GM23338 (cell line): ENCODE data around the gene ITFG1. TPM values are rescaled to one million over a fixed set of nuclear protein-coding genes. Genes with fewer than 3 reads are reported as not detected.
"Not testable (repeated sequence)": the region's sequence is repeated elsewhere in the genome, so short reads cannot be mapped to it uniquely, and the experiment has no call there.

Experiments
- ATAC-seq: fragments of 200-7000 bp; cut with Tn5 transposase; 3 replicates; pipeline ENCODE4 v1.9.1; 2020
- DNase-seq: peaks from one replicate; pipeline ENCODE4 v3.0.0-alpha.2; 2015; ENCODE audit warnings: low spot score
- H2AFZ ChIP-seq: fragments of 200-600 bp; sonication (generic); 2 replicates; pipeline ENCODE4 v1.8.0; 2016; ENCODE audit warnings: antibody characterized with exemption, mild to moderate bottlenecking, moderate library complexity
- H3F3A ChIP-seq: fragments of 200-600 bp; sonication (generic); replicated peaks from 2 replicates; pipeline ENCODE4 v1.8.0; 2017; ENCODE audit warnings: antibody characterized with exemption, mixed run types, low read depth
- H3K27ac ChIP-seq: fragments of 200-600 bp; sonication (generic); 2 replicates; pipeline ENCODE4 v1.6.1; 2016; ENCODE audit warnings: low read depth
- H3K27me3 ChIP-seq: fragments of 200-600 bp; sonication (generic); 2 replicates; pipeline ENCODE4 v1.8.0; 2016; ENCODE audit warnings: mild to moderate bottlenecking, mixed run types, moderate library complexity; ENCODE audit not compliant: insufficient read depth
- H3K36me3 ChIP-seq: fragments of 200-600 bp; sonication (generic); 2 replicates; pipeline ENCODE4 v1.8.0; 2016; ENCODE audit warnings: mild to moderate bottlenecking; ENCODE audit not compliant: insufficient read depth
- H3K4me1 ChIP-seq: fragments of 200-600 bp; sonication (generic); 2 replicates; pipeline ENCODE4 v1.8.0; 2016; ENCODE audit warnings: mild to moderate bottlenecking, moderate library complexity; ENCODE audit not compliant: insufficient read depth
- H3K4me2 ChIP-seq: fragments of 200-600 bp; sonication (generic); 2 replicates; pipeline ENCODE4 v1.7.1; 2017; ENCODE audit warnings: mixed run types
- H3K4me3 ChIP-seq: fragments of 200-600 bp; sonication (generic); 2 replicates; pipeline ENCODE4 v1.6.1; 2016; ENCODE audit warnings: mixed run types
- H3K79me2 ChIP-seq: fragments of 200-600 bp; sonication (generic); replicated peaks from 2 replicates; pipeline ENCODE4 v1.8.0; 2017; ENCODE audit warnings: mild to moderate bottlenecking; ENCODE audit not compliant: insufficient read depth
- H3K9me2 ChIP-seq: fragments of 200-600 bp; sonication (generic); 2 replicates; pipeline ENCODE4 v1.8.0; 2017; ENCODE audit not compliant: insufficient read depth
- H4K20me1 ChIP-seq: fragments of 200-600 bp; sonication (generic); replicated peaks from 2 replicates; pipeline ENCODE4 v1.8.0; 2017; ENCODE audit warnings: mild to moderate bottlenecking; ENCODE audit not compliant: insufficient read depth
- H3K27ac Mint-ChIP-seq: 2 replicates; pipeline ENCODE4 v1.8.0; 2020; ENCODE audit warnings: inconsistent platforms, mild to moderate bottlenecking, moderate library complexity, mixed read lengths
- H3K27me3 Mint-ChIP-seq: 3 replicates; pipeline ENCODE4 v1.8.0; 2022; ENCODE audit warnings: low read depth, mild to moderate bottlenecking, moderate library complexity, mixed read lengths, inconsistent platforms; ENCODE audit not compliant: insufficient read depth, poor library complexity
- H3K36me3 Mint-ChIP-seq: 3 replicates; pipeline ENCODE4 v1.8.0; 2021; ENCODE audit warnings: low read depth, mild to moderate bottlenecking, inconsistent platforms, moderate library complexity, mixed read lengths
- H3K4me1 Mint-ChIP-seq: 3 replicates; pipeline ENCODE4 v1.8.0; 2020; ENCODE audit warnings: mild to moderate bottlenecking, inconsistent platforms, mixed read lengths
- H3K4me3 Mint-ChIP-seq: 3 replicates; pipeline ENCODE4 v1.8.0; 2021; ENCODE audit warnings: moderate library complexity, mild to moderate bottlenecking, inconsistent platforms, mixed read lengths
- H3K9me3 Mint-ChIP-seq: 3 replicates; pipeline ENCODE4 v1.8.0; 2020; ENCODE audit warnings: moderate library complexity, mild to moderate bottlenecking, inconsistent platforms, mixed read lengths
- CTCF ChIP-seq, 2 experiments: fragments of 200-600 bp in 1 of 2; sonication (generic) in 1 of 2; conservative IDR thresholded peaks; 2 replicates each; pipeline versions ENCODE4 v1.5.1 to v1.6.1; 2016 to 2017; ENCODE audit warnings: antibody characterized with exemption in 2 of 2, low read depth in 2 of 2, mild to moderate bottlenecking in 2 of 2, moderate library complexity in 1 of 2
- ETS1 ChIP-seq: IDR thresholded peaks from 2 replicates; pipeline ENCODE4 v1.6.1; 2016; ENCODE audit warnings: antibody characterized with exemption
- EZH2 ChIP-seq: fragments of 200-600 bp; sonication (generic); IDR thresholded peaks from one replicate; pipeline ENCODE4 v1.8.0; 2017; ENCODE audit warnings: antibody characterized with exemption, mild to moderate bottlenecking, low read depth; ENCODE audit not compliant: unreplicated experiment
- EZH2phosphoT487 ChIP-seq: fragments of 200-600 bp; sonication (generic); IDR thresholded peaks from one replicate; pipeline ENCODE4 v1.8.1; 2018; ENCODE audit warnings: antibody characterized with exemption; ENCODE audit not compliant: unreplicated experiment
- JUNB ChIP-seq: IDR thresholded peaks from one replicate; pipeline ENCODE4 v1.6.1; 2016; ENCODE audit warnings: antibody characterized with exemption; ENCODE audit not compliant: unreplicated experiment
- NANOG ChIP-seq: IDR thresholded peaks from 2 replicates; pipeline ENCODE4 v1.6.1; 2016; ENCODE audit warnings: antibody characterized with exemption, borderline replicate concordance
- POLR2AphosphoS5 ChIP-seq: IDR thresholded peaks from 2 replicates; pipeline ENCODE4 v1.6.1; 2016; ENCODE audit warnings: antibody characterized with exemption, low read depth
- STAT1 ChIP-seq: IDR thresholded peaks from one replicate; pipeline ENCODE4 v1.6.1; 2016; ENCODE audit warnings: antibody characterized with exemption; ENCODE audit not compliant: unreplicated experiment
- ZNF114 ChIP-seq: fragments of 250-450 bp; sonication (Bioruptor Pico); IDR thresholded peaks from 2 replicates; pipeline ENCODE4 v1.5.0; 2020; ENCODE audit warnings: mild to moderate bottlenecking, moderate library complexity
- ZNF331 ChIP-seq: fragments of 250-450 bp; sonication (Bioruptor Pico); IDR thresholded peaks from 2 replicates; pipeline ENCODE4 v1.5.0; 2020; ENCODE audit warnings: low read depth, mild to moderate bottlenecking, moderate library complexity
- ZNF462 ChIP-seq: fragments of 250-450 bp; sonication (Bioruptor Pico); IDR thresholded peaks from 2 replicates; pipeline ENCODE4 v1.5.0; 2020; ENCODE audit warnings: mild to moderate bottlenecking, moderate library complexity
- polyA plus RNA-seq: library from polyadenylated mRNA; unstranded; fragments of >200 nt; fragmentation: Nextera tagmentation; extraction: Ambion mirVana; gene quantifications from 2 replicates; pipeline ENCODE4 v1.2.1, GENCODE V29; 2016
- total RNA-seq: library from RNA; depleted of rRNA; stranded (reverse); fragments of >200 nt; shearing (Covaris generic); gene quantifications from 2 replicates; pipeline ENCODE4 v1.2.3, GENCODE V29; 2014

Gene ITFG1
- total and polyA plus RNA-seq, 2 experiments from 2014 or later = 18.5 to 26.9 TPM

GRCh38 chr16:47473792-47474191 lies 12.9 kb upstream of the ITFG1 start:
- ATAC-seq = no peak
- Histone ChIP-seq H3K4me2 (no peak overlapping the region), H3K4me3 (no peak overlapping the region), H4K20me1 (no peaks in the 10 kb centered on the region; the same call in 1 of the 2 replicates), H3F3A (no peaks in the 10 kb centered on the region), H2AFZ (no peak overlapping the region), H3K4me1 (no peaks in the 10 kb centered on the region), H3K27me3 (no peaks in the 10 kb centered on the region), H3K9me2 (no peaks in the 10 kb centered on the region), H3K27ac (no peak overlapping the region), H3K36me3 (no peaks in the 10 kb centered on the region), H3K79me2 (peaks cover 25% of the 10 kb centered on the region)
- no peak for DNase-seq
- no peak for TF ChIP-seq JUNB
- no peak for TF ChIP-seq POLR2AphosphoS5
- no peak for TF ChIP-seq STAT1
- no peak for TF ChIP-seq EZH2phosphoT487
- no peak for TF ChIP-seq ZNF114 (CRISPR knock-in tag)
- no peak for TF ChIP-seq ETS1
- no peak for TF ChIP-seq ZNF462 (CRISPR knock-in tag)
- TF ChIP-seq EZH2 = no peak
- TF ChIP-seq NANOG = no peak
- TF ChIP-seq ZNF331 = no peak
- TF ChIP-seq CTCF (conservative IDR thresholded peaks at IDR 0.05; ENCODE audit: low read depth in 2 of 2) = no peak
- Mint-ChIP-seq H3K4me1 (peaks cover 2% of the 10 kb centered on the region; the same call in 1 of the 3 replicates), H3K27ac (no peak overlapping the region), H3K4me3 (no peak overlapping the region), H3K27me3 (peaks cover 4% of the 10 kb centered on the region), H3K9me3 (no peaks in the 10 kb centered on the region), H3K36me3 (no peaks in the 10 kb centered on the region)

GRCh38 chr16:47473004-47473403 lies 12.1 kb upstream of the ITFG1 start:
- H3K79me2 ChIP-seq = peaks cover 23% of the 10 kb centered on the region
- H3K4me3 Mint-ChIP-seq = not testable (repeated sequence)

More at GRCh38 chr16:47473004-47473403, 12.1 kb upstream of the ITFG1 start:
- not testable (repeated sequence) for H2AFZ ChIP-seq, H3K4me2 ChIP-seq, ATAC-seq, H3K4me3 ChIP-seq, DNase-seq, H3K36me3 ChIP-seq, H3K4me1 ChIP-seq, H3K4me1 Mint-ChIP-seq, H3K27ac Mint-ChIP-seq, H3K9me2 ChIP-seq, H3K36me3 Mint-ChIP-seq, H3F3A ChIP-seq, H3K9me3 Mint-ChIP-seq, H4K20me1 ChIP-seq, H3K27ac ChIP-seq, H3K27me3 ChIP-seq, H3K27me3 Mint-ChIP-seq
